Measurements from ENCODE around the gene EIF4A3.

EIF4A3 gene

GRCh38 chr17:80190716-80191115, 43.8 kb upstream of the EIF4A3 start:
- FAIRE-seq = no peak
- TF ChIP-seq, protein P1, sequence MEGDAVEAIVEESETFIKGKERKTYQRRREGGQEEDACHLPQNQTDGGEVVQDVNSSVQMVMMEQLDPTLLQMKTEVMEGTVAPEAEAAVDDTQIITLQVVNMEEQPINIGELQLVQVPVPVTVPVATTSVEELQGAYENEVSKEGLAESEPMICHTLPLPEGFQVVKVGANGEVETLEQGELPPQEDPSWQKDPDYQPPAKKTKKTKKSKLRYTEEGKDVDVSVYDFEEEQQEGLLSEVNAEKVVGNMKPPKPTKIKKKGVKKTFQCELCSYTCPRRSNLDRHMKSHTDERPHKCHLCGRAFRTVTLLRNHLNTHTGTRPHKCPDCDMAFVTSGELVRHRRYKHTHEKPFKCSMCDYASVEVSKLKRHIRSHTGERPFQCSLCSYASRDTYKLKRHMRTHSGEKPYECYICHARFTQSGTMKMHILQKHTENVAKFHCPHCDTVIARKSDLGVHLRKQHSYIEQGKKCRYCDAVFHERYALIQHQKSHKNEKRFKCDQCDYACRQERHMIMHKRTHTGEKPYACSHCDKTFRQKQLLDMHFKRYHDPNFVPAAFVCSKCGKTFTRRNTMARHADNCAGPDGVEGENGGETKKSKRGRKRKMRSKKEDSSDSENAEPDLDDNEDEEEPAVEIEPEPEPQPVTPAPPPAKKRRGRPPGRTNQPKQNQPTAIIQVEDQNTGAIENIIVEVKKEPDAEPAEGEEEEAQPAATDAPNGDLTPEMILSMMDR (IDR thresholded peaks at IDR 0.05; ENCODE audit: insufficient read depth, missing control alignments) = no peak
- no peak for DNase-seq (ENCODE audit: insufficient read length, low spot score)

DNA sequence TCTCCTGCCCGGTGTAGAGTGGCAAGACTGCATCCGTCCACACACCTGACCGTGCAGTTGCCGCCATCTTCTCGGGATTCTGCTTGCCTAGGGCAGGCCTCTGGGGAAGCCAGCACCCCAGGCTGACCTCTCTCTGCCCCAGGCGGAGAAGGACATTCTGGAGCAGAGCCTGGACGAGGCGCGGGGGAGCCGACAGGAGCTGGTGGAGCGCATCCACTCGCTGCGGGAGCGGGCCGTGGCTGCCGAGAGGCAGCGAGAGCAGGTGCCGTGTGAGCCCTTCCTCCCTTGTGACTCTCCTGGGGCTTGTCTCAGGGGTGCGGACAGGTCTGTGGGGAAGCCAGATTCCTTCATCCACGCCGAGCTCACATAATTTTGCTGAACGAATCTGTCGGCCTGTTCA, 42.7 kb upstream of the EIF4A3 start:
- TF ChIP-seq, protein P1 (IDR thresholded peaks at IDR 0.05; ENCODE audit: insufficient read depth, missing control alignments) = no peak
- DNase-seq (ENCODE audit: insufficient read length, low spot score) (no peak), FAIRE-seq (no peak)

- FAIRE-seq (no peak), DNase-seq (ENCODE audit: insufficient read length, low spot score) (no peak)
- TF ChIP-seq, protein P1 (IDR thresholded peaks at IDR 0.05; ENCODE audit: insufficient read depth, missing control alignments) = no peak
These were observed 40.6 kb upstream of the EIF4A3 start for GRCh38 chr17:80187515-80187941.

- TF ChIP-seq, protein P1 (IDR thresholded peaks at IDR 0.05; ENCODE audit: insufficient read depth, missing control alignments) = no peak
- DNase-seq (ENCODE audit: insufficient read length, low spot score) (no peak), FAIRE-seq (no peak)
These were observed 40.2 kb upstream of the EIF4A3 start for GRCh38 chr17:80187090-80187489.

GRCh38 chr17:80185968-80186367, 39.0 kb upstream of the EIF4A3 start:
- DNase-seq (ENCODE audit: insufficient read length, low spot score) (no peak), FAIRE-seq (no peak)
- TF ChIP-seq, protein P1 (IDR thresholded peaks at IDR 0.05; ENCODE audit: insufficient read depth, missing control alignments) = no peak

DNA sequence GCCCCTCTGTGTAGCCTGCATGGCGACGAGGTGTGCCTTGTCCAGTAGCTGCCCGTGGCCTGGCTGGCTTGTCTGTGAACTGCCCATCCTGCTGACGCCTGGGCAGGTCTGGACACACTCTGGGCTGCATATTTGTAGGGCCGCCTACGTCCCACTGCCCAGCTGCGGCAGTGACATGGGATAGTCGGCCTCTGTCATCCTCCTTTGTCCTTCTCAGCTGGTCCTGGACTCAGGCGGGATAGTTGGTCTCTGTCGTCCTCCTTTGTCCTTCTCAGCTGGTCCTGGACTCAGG, 37.4 kb upstream of the EIF4A3 start:
- FAIRE-seq (no peak), DNase-seq (ENCODE audit: insufficient read length, low spot score) (no peak)
- TF ChIP-seq, protein P1 (IDR thresholded peaks at IDR 0.05; ENCODE audit: insufficient read depth, missing control alignments) = no peak

DNA sequence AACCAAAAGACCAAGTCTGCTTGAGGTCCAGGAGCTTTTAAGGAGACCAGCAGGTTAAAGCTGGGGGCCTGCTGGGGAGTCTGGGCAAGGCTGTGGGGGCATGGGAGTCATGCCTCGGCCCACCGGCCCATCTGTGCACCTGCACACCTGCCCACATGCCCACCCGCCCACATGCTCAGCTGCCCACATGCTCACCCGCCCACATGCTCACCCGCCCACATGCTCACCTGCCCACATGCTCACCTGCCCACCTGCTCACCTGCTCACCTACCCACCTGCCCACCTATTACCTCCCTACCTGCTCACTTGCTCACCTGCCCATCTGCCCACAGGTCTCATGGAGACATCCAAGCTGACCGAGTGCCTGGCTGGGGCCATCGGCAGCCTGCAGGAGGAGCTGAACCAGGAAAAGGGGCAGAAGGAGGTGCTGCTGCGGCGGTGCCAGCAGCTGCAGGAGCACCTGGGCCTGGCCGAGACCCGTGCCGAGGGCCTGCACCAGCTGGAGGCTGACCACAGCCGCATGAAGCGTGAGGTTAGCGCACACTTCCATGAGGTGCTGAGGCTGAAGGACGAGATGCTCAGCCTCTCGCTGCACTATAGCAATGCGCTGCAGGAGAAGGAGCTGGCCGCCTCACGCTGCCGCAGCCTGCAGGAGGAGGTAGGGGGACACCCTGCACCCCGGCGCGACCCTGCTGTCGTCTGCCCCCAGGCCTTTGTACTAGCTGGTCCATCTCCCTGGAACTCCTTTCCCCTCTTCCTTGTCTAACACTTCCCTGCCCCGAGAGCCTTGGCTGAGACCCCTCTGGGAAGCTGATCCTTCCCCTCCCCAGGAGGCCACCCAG, 36.9 kb upstream of the EIF4A3 start:
- FAIRE-seq (no peak), DNase-seq (ENCODE audit: insufficient read length, low spot score) (no peak)
- TF ChIP-seq, protein P1 (IDR thresholded peaks at IDR 0.05; ENCODE audit: insufficient read depth, missing control alignments) = no peak
